Astrocyte (in vitro differentiated cells and primary cell): ENCODE data around the gene CHCHD6.

Source experiments
- EZH2 ChIP-seq: IDR thresholded peaks from 2 replicates; pipeline ENCODE4 v1.6.1; 2012; ENCODE audit warnings: mild to moderate bottlenecking, low read length, inconsistent platforms; ENCODE audit not compliant: insufficient read depth
- TF ChIP-seq, protein P1 (sequence below): IDR thresholded peaks from 2 replicates; pipeline ENCODE4 v1.5.1; 2011; ENCODE audit warnings: low read depth, mild to moderate bottlenecking, inconsistent platforms, low read length, moderate library complexity; ENCODE audit not compliant: insufficient read depth

DNA sequence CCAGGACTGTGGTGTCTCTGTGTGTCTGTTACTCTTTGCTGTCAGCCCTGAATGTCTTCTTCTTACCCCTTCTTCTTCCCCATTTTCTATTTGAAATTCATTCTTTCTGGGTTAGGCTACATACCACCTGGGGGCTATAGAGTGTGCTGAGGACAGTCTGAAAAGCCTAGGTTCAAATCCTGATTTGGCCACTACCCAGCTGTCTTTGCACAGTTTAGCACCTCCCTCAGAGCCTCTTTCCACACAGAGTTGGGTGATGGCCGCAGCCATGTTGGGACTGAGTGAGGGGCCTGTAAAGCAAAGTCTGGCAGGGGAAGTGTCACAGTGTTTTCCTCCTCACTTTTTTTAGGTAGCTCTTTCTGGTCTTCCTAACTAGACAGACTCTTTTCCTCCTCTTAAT lies 113.7 kb downstream of the CHCHD6 start:
- TF ChIP-seq, protein P1, sequence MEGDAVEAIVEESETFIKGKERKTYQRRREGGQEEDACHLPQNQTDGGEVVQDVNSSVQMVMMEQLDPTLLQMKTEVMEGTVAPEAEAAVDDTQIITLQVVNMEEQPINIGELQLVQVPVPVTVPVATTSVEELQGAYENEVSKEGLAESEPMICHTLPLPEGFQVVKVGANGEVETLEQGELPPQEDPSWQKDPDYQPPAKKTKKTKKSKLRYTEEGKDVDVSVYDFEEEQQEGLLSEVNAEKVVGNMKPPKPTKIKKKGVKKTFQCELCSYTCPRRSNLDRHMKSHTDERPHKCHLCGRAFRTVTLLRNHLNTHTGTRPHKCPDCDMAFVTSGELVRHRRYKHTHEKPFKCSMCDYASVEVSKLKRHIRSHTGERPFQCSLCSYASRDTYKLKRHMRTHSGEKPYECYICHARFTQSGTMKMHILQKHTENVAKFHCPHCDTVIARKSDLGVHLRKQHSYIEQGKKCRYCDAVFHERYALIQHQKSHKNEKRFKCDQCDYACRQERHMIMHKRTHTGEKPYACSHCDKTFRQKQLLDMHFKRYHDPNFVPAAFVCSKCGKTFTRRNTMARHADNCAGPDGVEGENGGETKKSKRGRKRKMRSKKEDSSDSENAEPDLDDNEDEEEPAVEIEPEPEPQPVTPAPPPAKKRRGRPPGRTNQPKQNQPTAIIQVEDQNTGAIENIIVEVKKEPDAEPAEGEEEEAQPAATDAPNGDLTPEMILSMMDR = no peak
- TF ChIP-seq EZH2 = no peak
